AG04450 (cell line): ENCODE measurements around the gene ZNF335. TPM values are rescaled to one million over a fixed set of nuclear protein-coding genes. Genes with fewer than 3 reads are reported as not detected.
"Not testable (repeated sequence)": the region's sequence is repeated elsewhere in the genome, so short reads cannot be mapped to it uniquely, and the experiment has no call there.

ENCODE experiments used
- CTCF ChIA-PET: fragments of 300-600, 350-600 bp; formaldehyde crosslinking; extraction: SDS; loops from one replicate; lab custom pipeline; 2022; ENCODE audit warnings: antibody characterized with exemption, inconsistent platforms; lab: Charles Lee
- POLR2A ChIA-PET: fragments of 350-600 bp; formaldehyde crosslinking; extraction: SDS; loops from one replicate; lab custom pipeline; 2021; ENCODE audit warnings: antibody characterized with exemption, inconsistent platforms; lab: Yijun Ruan, JAX
- DNase-seq: peaks from one replicate; pipeline ENCODE4 v3.0.0-alpha.2; 2011; ENCODE audit warnings: low read depth, low spot score
- H3K27ac ChIP-seq: one replicate; pipeline ENCODE4 v1.5.1; 2012; ENCODE audit warnings: low read depth, low read length, control low read depth
- H3K27me3 ChIP-seq: one replicate; pipeline ENCODE4 v1.6.0; 2012; ENCODE audit warnings: low read length; ENCODE audit not compliant: control insufficient read depth, insufficient read depth
- H3K4me3 ChIP-seq: 2 replicates; pipeline ENCODE4 v1.5.1; 2011; ENCODE audit warnings: mild to moderate bottlenecking, low read depth, low read length, control low read depth
- H3K9me3 ChIP-seq: 2 replicates; pipeline ENCODE4 v1.5.1; 2012; ENCODE audit warnings: low read length; ENCODE audit not compliant: control insufficient read depth, insufficient read depth
- CTCF ChIP-seq: IDR thresholded peaks from 2 replicates; pipeline ENCODE4 v1.5.1; 2011; ENCODE audit warnings: low read depth, low read length, control low read depth, inconsistent platforms
- polyA plus RNA-seq: library from polyadenylated mRNA; depleted of rRNA; stranded (reverse); fragments of >200 nt; gene quantifications from 2 replicates; pipeline ENCODE4 v1.2.3, GENCODE V29; 2011; rRNA removed

Gene ZNF335
- polyA plus RNA-seq, 1 experiment, result 5.5 TPM

- POLR2A ChIA-PET, result interaction anchor here (0.6 kb wide), 1 partner anchor 8 kb away, joined by 3 read pairs; no protein-coding TSS in a partner anchor
- DNase-seq, result no peak
- TF ChIP-seq CTCF, result no peak
- Histone ChIP-seq H3K27me3 (no peaks in the 10 kb centered on the region), H3K4me3 (no peak overlapping the region), H3K9me3 (no peaks in the 10 kb centered on the region; the same call in 1 of the 2 replicates), H3K27ac (no peak overlapping the region)
- CTCF ChIA-PET, result interaction anchor here (0.8 to 1.3 kb wide), 2 partner anchors 10 to 67 kb away, joined by 3 read pairs; no protein-coding TSS in a partner anchor
Measured at GRCh38 chr20:45902199-45902701, 69.8 kb downstream of the ZNF335 start.

- CTCF ChIA-PET, result interaction anchor here (0.8 to 1.3 kb wide), 2 partner anchors 9 to 68 kb away, joined by 3 read pairs; no protein-coding TSS in a partner anchor
Measured at GRCh38 chr20:45901332-45901731, 70.7 kb downstream of the ZNF335 start.

GRCh38 chr20:45899046-45899835 lies 72.8 kb downstream of the ZNF335 start:
- no peak for TF ChIP-seq CTCF
- Histone ChIP-seq H3K27me3 (no peaks in the 10 kb centered on the region), H3K27ac (no peak overlapping the region), H3K4me3 (no peak overlapping the region), H3K9me3 (no peaks in the 10 kb centered on the region; the same call in 1 of the 2 replicates)
- POLR2A ChIA-PET, result interaction anchor here (0.7 to 1.4 kb wide), 3 partner anchors 36 to 1586 kb away, joined by 3 to 7 read pairs (median 6); no protein-coding TSS in a partner anchor
- no peak for DNase-seq
- CTCF ChIA-PET, result interaction anchor here (1.4 kb wide), 1 partner anchor 9 kb away, joined by 7 read pairs; no protein-coding TSS in a partner anchor

More at GRCh38 chr20:45901332-45901731, 70.7 kb downstream of the ZNF335 start:
- H3K27me3 ChIP-seq, H3K4me3 ChIP-seq, POLR2A ChIA-PET, H3K9me3 ChIP-seq, H3K27ac ChIP-seq, DNase-seq: not testable (repeated sequence)

Other genes with a start within 250 kb of the ZNF335 start
- gene SPINT4, start 249.9 kb downstream of the ZNF335 start, polyA plus RNA-seq, result not detected in 2 replicates
- gene WFDC3, start 180.3 kb downstream of the ZNF335 start, polyA plus RNA-seq, result 0.30 TPM in 1 of 2 replicates, not detected in the other
- gene DNTTIP1, start 180.2 kb downstream of the ZNF335 start, polyA plus RNA-seq, result 43.9 and 45.3 TPM in 2 replicates
- gene UBE2C, start 159.6 kb downstream of the ZNF335 start, polyA plus RNA-seq, result 25.3 and 27.8 TPM in 2 replicates
- 0.38 and 0.45 TPM in 2 replicates for gene TNNC2, start 144.9 kb downstream of the ZNF335 start, polyA plus RNA-seq
- 9.2 and 11.5 TPM in 2 replicates for gene SNX21, start 138.4 kb downstream of the ZNF335 start, polyA plus RNA-seq
- gene ACOT8, start 114.8 kb downstream of the ZNF335 start, polyA plus RNA-seq, result 27.0 and 37.7 TPM in 2 replicates
- 4.5 and 4.6 TPM in 2 replicates for gene ZSWIM3, start 114.6 kb downstream of the ZNF335 start, polyA plus RNA-seq
- 5.3 and 6.5 TPM in 2 replicates for gene ZSWIM1, start 91.0 kb downstream of the ZNF335 start, polyA plus RNA-seq
- gene SPATA25, start 84.6 kb downstream of the ZNF335 start, polyA plus RNA-seq, result 0.43 and 0.50 TPM in 2 replicates
- gene NEURL2, start 81.0 kb downstream of the ZNF335 start, polyA plus RNA-seq, result 1.1 and 1.9 TPM in 2 replicates
- 234 and 267 TPM in 2 replicates for gene CTSA, start 80.9 kb downstream of the ZNF335 start, polyA plus RNA-seq
- gene PLTP, start 60.0 kb downstream of the ZNF335 start, polyA plus RNA-seq, result 105 and 154 TPM in 2 replicates
- 11.5 and 14.6 TPM in 2 replicates for gene PCIF1, start 37.5 kb downstream of the ZNF335 start, polyA plus RNA-seq
- not detected in 2 replicates for gene MMP9, start 36.7 kb upstream of the ZNF335 start, polyA plus RNA-seq
- 0.55 and 1.7 TPM in 2 replicates for gene SLC12A5, start 57.0 kb upstream of the ZNF335 start, polyA plus RNA-seq
- 21.5 and 27.0 TPM in 2 replicates for gene NCOA5, start 117.8 kb upstream of the ZNF335 start, polyA plus RNA-seq
- gene CD40, start 146.1 kb upstream of the ZNF335 start, polyA plus RNA-seq, result 0.21 and 0.37 TPM in 2 replicates